Tibial nerve (tissue), 4 donors: Measurements from ENCODE around the gene PRKAR1B.

ENCODE experiments used
- EP300 ChIP-seq, 2 donors: sonication (generic); formaldehyde crosslinking; IDR thresholded peaks; one replicate each; pipeline ENCODE4 v1.6.1; 2017; ENCODE audit warnings: antibody characterized with exemption in 2 of 2, mild to moderate bottlenecking in 1 of 2
- POLR2A ChIP-seq, 2 donors: fragments of 450-650 bp; IDR thresholded peaks; one replicate each; pipeline ENCODE4 v1.6.1; 2017; ENCODE audit warnings: antibody characterized with exemption in 2 of 2, mild to moderate bottlenecking in 2 of 2, moderate library complexity in 2 of 2
- TF ChIP-seq, protein P1 (sequence below), 5 experiments: fragments of 200-600 bp in 3 of 5; fragments of 450-650 bp in 2 of 5; sonication (generic) in 3 of 5; IDR thresholded peaks; one replicate each; pipeline ENCODE4 v1.5.1; 2016 to 2019; ENCODE audit warnings: antibody characterized with exemption in 5 of 5, mild to moderate bottlenecking in 3 of 5, moderate library complexity in 2 of 5

DNA sequence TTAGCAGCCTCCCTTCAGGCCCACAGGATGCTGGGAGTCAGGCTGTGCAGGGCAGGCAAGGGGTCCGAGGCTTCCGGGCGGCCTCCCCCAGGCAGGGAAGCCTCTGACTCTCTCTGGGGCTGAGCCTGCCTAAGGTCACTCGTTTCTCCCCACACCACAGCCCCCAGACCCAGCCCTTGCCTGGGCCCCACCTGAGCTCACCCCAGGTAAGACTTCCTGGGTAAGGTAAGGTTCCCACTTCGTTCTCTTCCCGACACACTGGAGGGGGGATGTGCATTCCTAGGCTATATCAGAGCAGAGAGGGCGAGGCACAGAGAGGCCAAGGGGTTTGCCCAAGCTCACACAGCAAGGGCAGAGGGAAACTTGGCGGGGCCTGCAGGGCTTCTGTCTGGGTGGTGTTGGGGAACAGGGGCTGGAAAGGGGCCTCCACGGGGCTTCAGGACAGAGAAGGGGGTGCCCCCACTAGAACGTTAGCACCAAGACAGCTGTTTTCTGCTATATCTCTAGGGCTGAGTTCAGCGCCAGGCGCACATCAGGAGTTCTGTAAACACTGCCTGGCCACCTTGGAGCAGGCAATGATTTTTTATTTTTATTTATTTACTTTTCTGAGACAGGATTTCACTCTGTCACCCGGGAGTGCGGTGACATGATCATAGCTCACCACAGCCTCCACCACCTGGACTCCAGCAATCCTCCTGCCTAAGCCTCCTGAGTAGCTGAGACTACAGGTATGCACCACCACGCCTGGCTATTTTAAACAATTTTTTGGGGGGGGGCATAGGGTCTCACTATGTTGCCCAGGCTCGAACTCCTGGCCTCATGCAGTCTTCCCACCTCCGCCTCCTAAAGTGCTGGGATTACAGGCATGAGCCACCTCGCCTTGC, 182.5 kb downstream of the PRKAR1B start:
- TF ChIP-seq, protein P1, sequence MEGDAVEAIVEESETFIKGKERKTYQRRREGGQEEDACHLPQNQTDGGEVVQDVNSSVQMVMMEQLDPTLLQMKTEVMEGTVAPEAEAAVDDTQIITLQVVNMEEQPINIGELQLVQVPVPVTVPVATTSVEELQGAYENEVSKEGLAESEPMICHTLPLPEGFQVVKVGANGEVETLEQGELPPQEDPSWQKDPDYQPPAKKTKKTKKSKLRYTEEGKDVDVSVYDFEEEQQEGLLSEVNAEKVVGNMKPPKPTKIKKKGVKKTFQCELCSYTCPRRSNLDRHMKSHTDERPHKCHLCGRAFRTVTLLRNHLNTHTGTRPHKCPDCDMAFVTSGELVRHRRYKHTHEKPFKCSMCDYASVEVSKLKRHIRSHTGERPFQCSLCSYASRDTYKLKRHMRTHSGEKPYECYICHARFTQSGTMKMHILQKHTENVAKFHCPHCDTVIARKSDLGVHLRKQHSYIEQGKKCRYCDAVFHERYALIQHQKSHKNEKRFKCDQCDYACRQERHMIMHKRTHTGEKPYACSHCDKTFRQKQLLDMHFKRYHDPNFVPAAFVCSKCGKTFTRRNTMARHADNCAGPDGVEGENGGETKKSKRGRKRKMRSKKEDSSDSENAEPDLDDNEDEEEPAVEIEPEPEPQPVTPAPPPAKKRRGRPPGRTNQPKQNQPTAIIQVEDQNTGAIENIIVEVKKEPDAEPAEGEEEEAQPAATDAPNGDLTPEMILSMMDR (IDR thresholded peaks at IDR 0.05): no peak
- TF ChIP-seq POLR2A (IDR thresholded peaks at IDR 0.05): no peak
- TF ChIP-seq EP300 (IDR thresholded peaks at IDR 0.05): no peak
